Measurements from ENCODE around the gene ZNF174.

ZNF174 gene

DNA sequence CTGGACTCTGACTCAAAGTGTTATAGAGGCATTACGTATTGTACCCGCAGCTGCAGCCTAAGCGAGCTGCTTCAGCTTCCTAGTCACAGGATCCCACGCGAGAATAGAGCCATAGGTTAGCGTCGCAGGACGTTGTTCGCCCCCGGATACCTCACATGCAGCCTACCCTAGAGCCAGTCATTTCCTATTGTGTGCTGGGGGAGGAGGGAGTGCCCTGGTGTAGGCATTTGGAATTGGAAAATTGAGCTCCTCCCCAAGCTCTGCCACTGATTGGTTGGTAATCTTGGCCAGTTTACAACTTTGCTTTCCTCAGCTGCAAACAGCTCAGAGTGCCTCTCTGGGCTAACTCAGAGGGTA is 43.0 kb downstream of the ZNF174 start:
- peak; percentile 56 for DNase-seq

- DNase-seq = no peak
Measured at GRCh38 chr16:3454093-3454492, 53.1 kb downstream of the ZNF174 start.

DNA sequence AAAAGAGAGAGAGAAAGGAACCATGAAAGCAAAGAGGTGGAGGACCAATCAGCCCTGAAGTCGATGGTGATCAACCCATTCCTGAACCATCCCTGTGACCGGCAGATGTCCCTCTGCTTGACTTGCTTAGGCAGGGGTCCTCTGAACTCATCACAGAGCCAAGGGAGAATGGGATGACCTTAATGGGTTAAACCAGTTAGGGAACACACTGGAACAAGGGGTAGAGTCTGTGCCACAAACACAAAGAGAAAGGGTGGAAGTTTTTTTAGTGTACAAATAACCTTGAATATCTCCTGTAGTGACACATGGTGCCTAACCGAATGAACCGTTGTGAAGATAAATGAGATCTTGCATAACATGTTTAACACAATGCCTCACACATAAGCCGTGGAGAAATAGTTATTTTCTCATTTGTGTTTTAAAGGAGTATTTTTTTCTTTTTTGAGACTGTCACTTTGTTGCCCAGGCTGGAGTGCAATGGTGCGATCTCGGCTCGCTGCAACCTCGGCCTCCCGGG is 53.7 kb downstream of the ZNF174 start:
- no peak for DNase-seq

GRCh38 chr16:3457434-3458252 is 56.6 kb downstream of the ZNF174 start:
- DNase-seq = peak; percentile 87

DNA sequence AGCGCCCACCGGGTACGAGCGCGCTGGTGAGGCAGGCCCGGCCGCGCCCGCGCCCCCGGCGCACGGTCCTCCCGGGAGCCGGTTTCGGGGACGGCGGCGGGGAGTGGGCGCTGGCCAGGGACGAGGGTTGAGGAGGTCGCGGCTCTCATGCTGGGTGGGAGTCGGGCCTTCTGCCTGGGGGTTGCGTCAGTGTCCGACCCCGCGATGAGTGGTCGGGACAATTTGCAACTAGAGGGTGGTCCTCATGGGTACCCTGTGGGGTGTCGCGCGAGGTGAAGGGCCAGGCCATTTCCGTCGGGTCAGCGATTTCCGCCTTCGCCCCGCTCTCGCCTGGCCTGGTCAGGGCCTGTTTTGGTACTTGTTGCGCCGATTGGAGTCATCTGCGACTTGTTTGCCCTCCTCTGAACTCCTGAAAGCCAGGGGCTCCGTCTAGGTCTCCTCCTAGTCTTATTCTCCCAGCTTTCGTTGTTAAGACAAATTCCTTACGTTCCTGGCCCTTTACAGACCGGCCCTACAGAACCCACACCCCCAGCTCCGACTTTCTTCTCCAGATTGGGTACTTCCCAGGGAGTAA is 57.4 kb downstream of the ZNF174 start:
- peak; percentile 53 for DNase-seq

GRCh38 chr16:3458852-3459361 is 57.9 kb downstream of the ZNF174 start:
- DNase-seq = no peak
